ENCODE results near the gene OSER1.

OSER1 gene

DNA sequence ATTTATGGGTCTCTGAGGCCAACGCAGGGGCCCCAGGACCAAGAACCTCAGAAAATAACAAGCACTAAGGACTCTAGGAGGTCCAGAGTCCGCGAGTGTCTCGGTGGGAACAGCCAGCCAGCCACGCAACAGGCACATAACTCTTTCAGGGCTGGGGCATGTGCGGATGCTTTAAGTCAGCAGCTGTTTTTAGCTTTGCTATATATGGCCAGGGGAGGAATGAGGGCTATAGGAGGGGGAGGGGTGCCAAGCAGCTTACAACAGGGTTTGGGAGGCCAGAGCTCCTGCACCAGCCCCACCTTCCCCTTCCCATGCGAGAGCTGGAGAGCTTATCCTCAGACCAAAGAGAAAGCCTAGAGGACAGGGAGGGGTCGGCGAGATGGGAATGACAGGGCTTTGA, 29.8 kb downstream of the OSER1 start:
- no peak for DNase-seq (ENCODE audit: low read depth)
- TF ChIP-seq, protein P1, sequence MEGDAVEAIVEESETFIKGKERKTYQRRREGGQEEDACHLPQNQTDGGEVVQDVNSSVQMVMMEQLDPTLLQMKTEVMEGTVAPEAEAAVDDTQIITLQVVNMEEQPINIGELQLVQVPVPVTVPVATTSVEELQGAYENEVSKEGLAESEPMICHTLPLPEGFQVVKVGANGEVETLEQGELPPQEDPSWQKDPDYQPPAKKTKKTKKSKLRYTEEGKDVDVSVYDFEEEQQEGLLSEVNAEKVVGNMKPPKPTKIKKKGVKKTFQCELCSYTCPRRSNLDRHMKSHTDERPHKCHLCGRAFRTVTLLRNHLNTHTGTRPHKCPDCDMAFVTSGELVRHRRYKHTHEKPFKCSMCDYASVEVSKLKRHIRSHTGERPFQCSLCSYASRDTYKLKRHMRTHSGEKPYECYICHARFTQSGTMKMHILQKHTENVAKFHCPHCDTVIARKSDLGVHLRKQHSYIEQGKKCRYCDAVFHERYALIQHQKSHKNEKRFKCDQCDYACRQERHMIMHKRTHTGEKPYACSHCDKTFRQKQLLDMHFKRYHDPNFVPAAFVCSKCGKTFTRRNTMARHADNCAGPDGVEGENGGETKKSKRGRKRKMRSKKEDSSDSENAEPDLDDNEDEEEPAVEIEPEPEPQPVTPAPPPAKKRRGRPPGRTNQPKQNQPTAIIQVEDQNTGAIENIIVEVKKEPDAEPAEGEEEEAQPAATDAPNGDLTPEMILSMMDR (IDR thresholded peaks at IDR 0.05; ENCODE audit: low read depth, low read length, missing control alignments): no peak
- no peak overlapping the region for H3K4me3 ChIP-seq (ENCODE audit: low read depth, low read length)

DNA sequence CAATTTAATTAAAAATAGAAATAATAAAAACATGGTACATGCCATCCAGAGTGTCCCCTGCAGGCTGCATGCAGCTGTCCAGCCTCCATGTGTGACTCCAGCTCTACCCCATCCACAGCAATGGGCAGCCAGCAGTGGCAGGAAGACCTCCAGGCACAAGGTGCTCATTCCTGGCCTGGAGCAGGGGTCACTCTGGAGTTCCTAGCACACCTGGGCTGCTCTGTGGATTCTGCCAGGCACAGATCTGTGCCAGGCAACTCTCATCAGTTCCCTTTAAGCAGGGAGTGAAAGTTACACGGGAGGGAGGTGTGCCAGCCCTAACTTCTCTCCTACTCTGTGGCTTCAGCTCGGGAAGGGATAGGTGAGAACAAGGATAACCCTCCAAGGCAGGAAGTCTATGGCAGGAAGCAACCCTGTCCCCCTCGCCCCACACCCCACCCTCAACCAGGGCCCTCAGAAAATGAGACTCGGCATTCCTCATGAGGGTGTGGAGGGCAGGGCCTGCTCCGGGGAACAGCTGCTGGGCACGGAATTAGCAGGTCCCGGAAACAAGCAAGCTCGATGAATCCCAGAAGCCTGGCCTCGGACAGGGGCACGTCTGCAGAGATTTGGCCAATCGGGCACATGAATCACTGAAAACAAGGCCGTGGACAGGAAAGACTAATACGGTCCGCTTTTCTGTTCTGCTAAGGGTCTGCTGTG, 33.6 kb downstream of the OSER1 start:
- TF ChIP-seq, protein P1 (IDR thresholded peaks at IDR 0.05; ENCODE audit: low read depth, low read length, missing control alignments): no peak
- no peak for DNase-seq (ENCODE audit: low read depth)
- no peak overlapping the region for H3K4me3 ChIP-seq (ENCODE audit: low read depth, low read length)

DNA sequence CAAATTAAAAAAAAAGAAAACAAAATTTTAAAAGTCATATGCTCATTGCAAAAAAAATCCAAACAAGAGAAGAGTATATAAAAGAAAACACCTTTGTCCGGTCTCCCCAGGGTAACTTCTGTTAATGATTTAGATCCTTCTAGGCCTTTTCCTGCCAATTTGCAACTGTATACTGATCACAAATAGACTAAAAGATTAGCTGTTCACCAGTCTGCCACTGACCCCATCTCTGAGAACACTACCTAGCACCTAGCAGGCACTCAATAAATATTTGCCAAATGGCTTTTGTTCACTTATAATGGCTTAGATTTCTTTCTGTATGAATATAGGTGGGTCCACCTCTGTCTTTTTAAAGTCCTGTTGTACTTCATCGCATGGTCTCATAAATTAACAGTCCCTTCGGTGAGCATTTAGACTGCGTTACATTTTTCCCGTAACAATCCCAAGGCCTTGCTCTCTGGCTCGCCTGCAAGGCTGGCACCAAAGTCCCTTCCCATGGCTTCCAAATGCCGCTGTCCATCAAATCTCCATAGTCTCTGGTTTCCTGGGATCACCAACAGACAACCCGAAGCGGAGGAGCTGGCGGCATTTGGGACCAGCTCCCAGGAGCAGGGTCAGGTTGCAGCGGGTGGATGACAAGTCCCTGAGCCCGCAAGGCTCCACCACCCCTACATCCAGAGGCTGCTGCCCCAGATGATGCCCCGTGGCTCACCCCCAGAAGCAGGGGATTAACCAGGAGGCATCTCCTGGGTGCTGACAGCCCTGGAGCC, 35.4 kb downstream of the OSER1 start:
- H3K4me3 ChIP-seq (ENCODE audit: low read depth, low read length): no peak overlapping the region
- DNase-seq (ENCODE audit: low read depth): no peak
- TF ChIP-seq, protein P1 (IDR thresholded peaks at IDR 0.05; ENCODE audit: low read depth, low read length, missing control alignments): no peak

DNA sequence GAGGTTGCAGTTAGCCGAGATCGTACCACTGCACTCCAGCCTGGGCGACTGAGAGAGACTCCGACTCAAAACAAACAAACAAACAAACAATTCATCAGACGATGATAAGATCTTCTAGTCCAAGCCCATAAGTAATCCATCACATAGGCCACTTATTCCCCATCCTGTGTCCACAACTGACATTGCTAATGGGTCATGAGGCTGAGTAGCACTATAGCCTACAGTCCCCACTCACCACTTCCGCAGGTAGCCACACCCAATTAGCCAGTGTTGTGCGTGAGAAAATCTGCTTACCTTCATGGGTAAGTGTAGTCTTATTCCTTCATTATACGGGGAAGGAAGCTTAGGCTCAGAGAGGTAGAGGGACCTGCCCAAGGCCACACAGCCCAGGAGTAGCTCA, 36.7 kb downstream of the OSER1 start:
- H3K4me3 ChIP-seq (ENCODE audit: low read depth, low read length): no peak overlapping the region
- DNase-seq (ENCODE audit: low read depth): no peak
- TF ChIP-seq, protein P1 (IDR thresholded peaks at IDR 0.05; ENCODE audit: low read depth, low read length, missing control alignments): no peak

DNA sequence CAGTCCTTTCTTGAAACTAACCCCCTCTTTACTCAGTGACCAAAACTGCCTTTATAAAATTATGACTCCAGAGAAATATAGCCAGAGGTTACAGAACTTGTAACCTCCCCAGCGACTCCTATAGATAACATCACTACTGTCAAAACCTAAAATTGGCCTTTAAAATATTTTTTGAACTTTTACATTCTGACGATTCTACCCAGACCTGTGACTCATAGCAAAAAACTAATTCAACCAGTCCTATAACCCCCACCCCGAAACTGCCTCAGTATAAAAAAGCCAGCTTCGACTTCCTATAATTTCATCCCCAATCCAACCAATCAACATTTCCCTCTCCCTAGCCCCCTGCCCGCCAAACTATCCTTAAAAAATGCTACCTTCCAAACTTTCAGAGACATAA, 37.5 kb downstream of the OSER1 start:
- DNase-seq (ENCODE audit: low read depth): no peak
- no peak overlapping the region for H3K4me3 ChIP-seq (ENCODE audit: low read depth, low read length)
- TF ChIP-seq, protein P1 (IDR thresholded peaks at IDR 0.05; ENCODE audit: low read depth, low read length, missing control alignments): no peak

DNA sequence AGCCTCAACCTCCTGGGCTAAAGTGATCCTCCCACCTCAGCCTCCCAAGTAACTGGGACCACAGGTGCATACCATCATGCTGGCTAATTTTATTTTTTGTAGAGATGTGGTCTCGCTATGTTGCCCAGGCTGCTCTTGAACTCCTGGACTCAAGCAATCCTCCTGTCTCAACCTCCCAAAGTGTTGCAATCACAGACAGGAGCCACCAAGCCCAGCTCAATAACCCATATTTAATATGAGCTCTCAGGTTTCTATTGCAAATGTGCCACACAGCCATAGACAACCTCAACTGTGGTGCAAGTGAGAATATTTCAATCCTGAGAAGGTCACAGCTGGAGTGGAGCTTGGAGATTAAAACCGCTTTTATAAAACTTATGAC, 38.0 kb downstream of the OSER1 start:
- TF ChIP-seq, protein P1 (IDR thresholded peaks at IDR 0.05; ENCODE audit: low read depth, low read length, missing control alignments): no peak
- no peak overlapping the region for H3K4me3 ChIP-seq (ENCODE audit: low read depth, low read length)
- no peak for DNase-seq (ENCODE audit: low read depth)

All from GM12864 (cell line).